Measurements from ENCODE around the gene TMEM117. TPM values are rescaled to one million over a fixed set of nuclear protein-coding genes. Genes with fewer than 3 reads are reported as not detected.

TMEM117 gene
- total RNA-seq, 1 experiment from 2014 or later: 1.1 TPM

- CTCF ChIA-PET: no interaction called here
Measured at GRCh38 chr12:44223736-44224135, 387.9 kb downstream of the TMEM117 start.

GRCh38 chr12:44224399-44225148 is 388.7 kb downstream of the TMEM117 start:
- BruUV-seq (replicated peaks): no TSS peak
- no peak for DNase-seq
- TF ChIP-seq CTCF (IDR thresholded peaks at IDR 0.05; ENCODE audit: unreplicated experiment): no peak
- no peaks in the 10 kb centered on the region for H3K4me1 Mint-ChIP-seq (ENCODE audit: low read depth, unreplicated experiment)
- H3K27me3 Mint-ChIP-seq (ENCODE audit: unreplicated experiment): no peaks in the 10 kb centered on the region
- peaks cover 15% of the 10 kb centered on the region for H3K9me3 Mint-ChIP-seq (ENCODE audit: low read depth, unreplicated experiment)
- CTCF ChIA-PET: no interaction called here
- no peak overlapping the region for H3K27ac Mint-ChIP-seq (ENCODE audit: unreplicated experiment)
- H3K36me3 Mint-ChIP-seq (ENCODE audit: insufficient read depth, unreplicated experiment): no peaks in the 10 kb centered on the region
- intact Hi-C loops (cut with micrococcal nuclease; ENCODE audit: unreplicated experiment): no loop called here
- H3K4me3 Mint-ChIP-seq (ENCODE audit: low read depth, unreplicated experiment): no peak overlapping the region

More at GRCh38 chr12:44223736-44224135, 387.9 kb downstream of the TMEM117 start:
- TF ChIP-seq CTCF (IDR thresholded peaks at IDR 0.05; ENCODE audit: unreplicated experiment): no peak
- no peaks in the 10 kb centered on the region for H3K4me1 Mint-ChIP-seq (ENCODE audit: low read depth, unreplicated experiment)
- intact Hi-C loops (cut with micrococcal nuclease; ENCODE audit: unreplicated experiment): no loop called here
- peaks cover 14% of the 10 kb centered on the region for H3K9me3 Mint-ChIP-seq (ENCODE audit: low read depth, unreplicated experiment)
- no peak overlapping the region for H3K4me3 Mint-ChIP-seq (ENCODE audit: low read depth, unreplicated experiment)
- H3K27me3 Mint-ChIP-seq (ENCODE audit: unreplicated experiment): no peaks in the 10 kb centered on the region
- no TSS peak for BruUV-seq (replicated peaks)
- DNase-seq: no peak
- no peak overlapping the region for H3K27ac Mint-ChIP-seq (ENCODE audit: unreplicated experiment)
- H3K36me3 Mint-ChIP-seq (ENCODE audit: insufficient read depth, unreplicated experiment): no peaks in the 10 kb centered on the region

GRCh38 chr12:44225149-44225510 is 389.2 kb downstream of the TMEM117 start:
- H3K9me3 Mint-ChIP-seq (ENCODE audit: low read depth, unreplicated experiment): peaks cover 14% of the 10 kb centered on the region
- no peaks in the 10 kb centered on the region for H3K27me3 Mint-ChIP-seq (ENCODE audit: unreplicated experiment)
- no peaks in the 10 kb centered on the region for H3K4me1 Mint-ChIP-seq (ENCODE audit: low read depth, unreplicated experiment)
- intact Hi-C loops (cut with micrococcal nuclease; ENCODE audit: unreplicated experiment): no loop called here
- no peak for TF ChIP-seq CTCF (IDR thresholded peaks at IDR 0.05; ENCODE audit: unreplicated experiment)
- no peaks in the 10 kb centered on the region for H3K36me3 Mint-ChIP-seq (ENCODE audit: insufficient read depth, unreplicated experiment)
- no peak overlapping the region for H3K27ac Mint-ChIP-seq (ENCODE audit: unreplicated experiment)
- CTCF ChIA-PET: no interaction called here
- no peak overlapping the region for H3K4me3 Mint-ChIP-seq (ENCODE audit: low read depth, unreplicated experiment)
- no TSS peak for BruUV-seq (replicated peaks)
- no peak for DNase-seq

- Mint-ChIP-seq H3K27me3 (ENCODE audit: unreplicated experiment) (no peaks in the 10 kb centered on the region), H3K9me3 (ENCODE audit: low read depth, unreplicated experiment) (peaks cover 10% of the 10 kb centered on the region), H3K4me1 (ENCODE audit: low read depth, unreplicated experiment) (no peaks in the 10 kb centered on the region), H3K4me3 (ENCODE audit: low read depth, unreplicated experiment) (no peak overlapping the region), H3K27ac (ENCODE audit: unreplicated experiment) (no peak overlapping the region), H3K36me3 (ENCODE audit: insufficient read depth, unreplicated experiment) (no peaks in the 10 kb centered on the region)
- no peak for TF ChIP-seq CTCF (IDR thresholded peaks at IDR 0.05; ENCODE audit: unreplicated experiment)
- no peak for DNase-seq
- CTCF ChIA-PET: no interaction called here
- BruUV-seq (replicated peaks): no TSS peak
- intact Hi-C loops (cut with micrococcal nuclease; ENCODE audit: unreplicated experiment): no loop called here
Measured at GRCh38 chr12:44227616-44228015, 391.7 kb downstream of the TMEM117 start.
